PFSK-1 (cell line): ENCODE results near the gene ZNF683.

Experiments used
- FOXP2 ChIP-seq: optimal IDR thresholded peaks from 2 replicates; pipeline ENCODE3; 2011; ENCODE audit warnings: borderline replicate concordance, control low read depth, inconsistent platforms; ENCODE audit not compliant: insufficient read depth; ENCODE audit errors: extremely low read length, extremely low read depth
- POLR2AphosphoS5 ChIP-seq: IDR thresholded peaks from 2 replicates; pipeline ENCODE4 v1.6.1; 2012; ENCODE audit warnings: low read depth, mild to moderate bottlenecking, control low read depth, low read length, moderate library complexity
- REST ChIP-seq, 2 experiments: IDR thresholded peaks; 2 replicates each; pipeline versions ENCODE4 v1.6.1 to v1.8.0; 2011 to 2012; ENCODE audit warnings: low read depth in 2 of 2, low read length in 2 of 2, control low read depth in 1 of 2, inconsistent platforms in 1 of 2, mild to moderate bottlenecking in 1 of 2, moderate library complexity in 1 of 2; ENCODE audit not compliant: insufficient read depth in 1 of 2
- SIN3A ChIP-seq: IDR thresholded peaks from 2 replicates; pipeline ENCODE4 v1.6.1; 2012; ENCODE audit warnings: mild to moderate bottlenecking, low read length, moderate library complexity, borderline replicate concordance; ENCODE audit not compliant: insufficient read depth
- TAF1 ChIP-seq: IDR thresholded peaks from 2 replicates; pipeline ENCODE4 v1.6.1; 2012; ENCODE audit warnings: low read length, control low read depth, borderline replicate concordance; ENCODE audit not compliant: insufficient read depth

Gene ZNF683

GRCh38 chr1:26322042-26322331 is 50.6 kb downstream of the ZNF683 start:
- no peak for TF ChIP-seq REST (IDR thresholded peaks at IDR 0.05; ENCODE audit: insufficient read depth in 1 of 2, low read depth in 2 of 2, low read length in 2 of 2)
- no peak for TF ChIP-seq TAF1
- no peak for TF ChIP-seq POLR2AphosphoS5

- TF ChIP-seq POLR2AphosphoS5 (no peak), TAF1 (no peak), REST (IDR thresholded peaks at IDR 0.05; ENCODE audit: insufficient read depth in 1 of 2, low read depth in 2 of 2, low read length in 2 of 2) (no peak), FOXP2 (peak; percentile 32)
Observed at GRCh38 chr1:26321315-26322041, 51.1 kb downstream of the ZNF683 start.

- TF ChIP-seq POLR2AphosphoS5 (no peak), SIN3A (no peak), REST (IDR thresholded peaks at IDR 0.05; ENCODE audit: insufficient read depth in 1 of 2, low read depth in 2 of 2, low read length in 2 of 2) (no peak)
Observed at GRCh38 chr1:26320896-26321295, 51.7 kb downstream of the ZNF683 start.

- TF ChIP-seq SIN3A (no peak), TAF1 (no peak), REST (IDR thresholded peaks at IDR 0.05; ENCODE audit: insufficient read depth in 1 of 2, low read depth in 2 of 2, low read length in 2 of 2) (no peak), FOXP2 (no peak), POLR2AphosphoS5 (no peak)
Observed at GRCh38 chr1:26318338-26319064, 54.0 kb downstream of the ZNF683 start.
